Trophoblast cell (in vitro differentiated cells and primary cell): Measurements from ENCODE around the gene ADAMTSL2.

Experiments
- DNase-seq, 2 donors: peaks; one replicate each; pipeline ENCODE4 v3.0.0-alpha.2; 2016
- H2AFZ ChIP-seq: 2 replicates; pipeline ENCODE4 v1.6.1; 2013; ENCODE audit warnings: low read length, moderate library complexity, mild to moderate bottlenecking; ENCODE audit not compliant: insufficient read depth, poor library complexity
- H2AK5ac ChIP-seq: 2 replicates; pipeline ENCODE4 v1.6.1; 2013; ENCODE audit warnings: mild to moderate bottlenecking, low read length
- H2BK120ac ChIP-seq: 2 replicates; pipeline ENCODE4 v1.6.1; 2013; ENCODE audit warnings: low read length, mild to moderate bottlenecking, moderate library complexity; ENCODE audit not compliant: insufficient read depth, poor library complexity
- H2BK12ac ChIP-seq: 2 replicates; pipeline ENCODE4 v1.6.1; 2013; ENCODE audit warnings: mild to moderate bottlenecking, low read length, moderate library complexity
- H2BK5ac ChIP-seq: 2 replicates; pipeline ENCODE4 v1.6.1; 2013; ENCODE audit warnings: low read length, low read depth, moderate library complexity, mild to moderate bottlenecking; ENCODE audit not compliant: poor library complexity
- H3K14ac ChIP-seq: 2 replicates; pipeline ENCODE4 v1.6.1; 2013; ENCODE audit warnings: mild to moderate bottlenecking, low read length
- H3K18ac ChIP-seq: 2 replicates; pipeline ENCODE4 v1.6.1; 2013; ENCODE audit warnings: mild to moderate bottlenecking, low read length
- H3K23ac ChIP-seq: 2 replicates; pipeline ENCODE4 v1.6.1; 2013; ENCODE audit warnings: low read length
- H3K27ac ChIP-seq: 2 replicates; pipeline ENCODE4 v1.5.1; 2013; ENCODE audit warnings: low read depth, mild to moderate bottlenecking, inconsistent platforms, low read length, moderate library complexity
- H3K27me3 ChIP-seq: 2 replicates; pipeline ENCODE4 v1.6.1; 2013; ENCODE audit warnings: inconsistent platforms, mild to moderate bottlenecking, low read length, moderate library complexity; ENCODE audit not compliant: insufficient read depth
- H3K36me3 ChIP-seq, 2 experiments: 1 replicate in 1 of 2; 2 replicates in 1 of 2; pipeline ENCODE4 v1.6.1; 2013; ENCODE audit warnings: low read length in 2 of 2, mild to moderate bottlenecking in 2 of 2, moderate library complexity in 1 of 2; ENCODE audit not compliant: insufficient read depth in 2 of 2, control insufficient read depth in 1 of 2
- H3K4ac ChIP-seq: 2 replicates; pipeline ENCODE4 v1.6.1; 2013; ENCODE audit warnings: low read depth, mild to moderate bottlenecking, low read length, moderate library complexity
- H3K4me1 ChIP-seq, 2 experiments: 1 replicate in 1 of 2; 2 replicates in 1 of 2; pipeline ENCODE4 v1.6.1; 2013; ENCODE audit warnings: low read length in 2 of 2, mild to moderate bottlenecking in 2 of 2, moderate library complexity in 1 of 2; ENCODE audit not compliant: insufficient read depth in 2 of 2, control insufficient read depth in 1 of 2
- H3K4me2 ChIP-seq: 2 replicates; pipeline ENCODE4 v1.6.1; 2013; ENCODE audit warnings: inconsistent platforms, mild to moderate bottlenecking, low read length, moderate library complexity
- H3K4me3 ChIP-seq: 2 replicates; pipeline ENCODE4 v1.5.1; 2013; ENCODE audit warnings: mild to moderate bottlenecking, low read depth, low read length, inconsistent platforms
- H3K79me1 ChIP-seq: one replicate; pipeline ENCODE4 v1.6.1; 2013; ENCODE audit warnings: low read length
- H3K79me2 ChIP-seq: 2 replicates; pipeline ENCODE4 v1.6.1; 2013; ENCODE audit warnings: low read length, mild to moderate bottlenecking; ENCODE audit not compliant: control insufficient read depth, insufficient read depth, poor library complexity
- H3K9ac ChIP-seq: 2 replicates; pipeline ENCODE4 v1.6.1; 2013; ENCODE audit warnings: mild to moderate bottlenecking, low read length
- H3K9me3 ChIP-seq: 2 replicates; pipeline ENCODE4 v1.6.1; 2013; ENCODE audit warnings: low read depth, mild to moderate bottlenecking, control low read depth, inconsistent platforms, low read length; ENCODE audit not compliant: insufficient read depth
- H4K12ac ChIP-seq: 2 replicates; pipeline ENCODE4 v1.6.1; 2013; ENCODE audit warnings: low read depth, mild to moderate bottlenecking, low read length, moderate library complexity
- H4K8ac ChIP-seq: 2 replicates; pipeline ENCODE4 v1.6.1; 2013; ENCODE audit warnings: low read depth, mild to moderate bottlenecking, low read length, moderate library complexity
- H4K91ac ChIP-seq: one replicate; pipeline ENCODE4 v1.6.1; 2013; ENCODE audit warnings: low read depth, mild to moderate bottlenecking, low read length, moderate library complexity
- WGBS: extraction: QIAGEN DNeasy Blood & Tissue Kit; methylation state at CpG from one replicate; pipeline ENCODE4 v1.1.7; 2013; ENCODE audit warnings: missing lambda C conversion rate; ENCODE audit not compliant: insufficient read length, insufficient coverage; ENCODE audit errors: extremely low coverage; 5-methylcytosine and 5-hydroxymethylcytosine counted together

Gene ADAMTSL2

DNA sequence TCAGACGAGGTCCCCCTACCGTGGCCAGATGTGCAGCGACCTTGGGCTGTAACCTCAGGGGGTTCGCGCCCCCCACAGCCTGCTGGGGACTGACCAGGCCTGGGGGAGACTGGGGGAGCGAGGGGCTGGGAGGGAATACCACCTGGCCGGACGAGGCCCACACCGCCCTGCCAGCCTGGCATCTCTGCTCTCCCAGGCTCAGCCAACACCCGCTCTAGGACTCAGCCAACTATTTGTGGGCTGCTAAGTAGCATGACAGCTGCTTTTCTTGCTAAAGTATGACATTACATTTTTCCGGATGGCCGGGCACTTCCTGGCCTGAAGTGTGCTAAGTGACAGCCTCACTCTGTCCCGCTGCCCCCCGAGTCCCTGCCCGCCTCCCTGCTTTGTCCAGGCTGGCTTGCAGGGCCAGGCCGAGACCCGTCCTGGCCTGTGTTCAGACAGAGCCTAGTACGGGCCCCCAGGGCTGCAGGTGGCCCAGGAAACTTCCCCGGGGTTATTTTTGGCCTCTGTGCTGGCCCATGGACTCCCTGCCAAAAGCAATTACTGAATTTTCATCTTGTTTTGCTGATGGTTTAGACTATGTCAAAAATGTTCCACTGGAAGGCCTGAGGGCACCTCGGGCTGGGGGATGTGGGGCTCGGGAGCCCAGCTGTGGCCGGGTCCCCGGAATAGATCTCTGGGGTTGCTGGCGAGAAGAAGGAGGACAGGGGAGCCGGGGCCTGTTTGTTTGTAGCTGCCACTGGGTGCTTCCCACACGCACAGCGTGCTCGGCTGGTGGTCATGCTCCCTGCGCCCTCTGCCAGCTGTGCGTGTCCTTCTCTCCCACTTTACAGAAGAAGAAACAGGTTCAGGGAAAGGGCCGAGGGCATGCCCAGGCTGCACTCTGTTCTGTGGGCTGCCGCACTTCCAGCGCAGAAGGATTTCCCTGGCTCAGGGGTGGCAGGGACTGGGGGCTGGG lies 42.2 kb upstream of the ADAMTSL2 start:
- H3K79me1 ChIP-seq = no peaks in the 10 kb centered on the region
- no peak overlapping the region for H2AFZ ChIP-seq
- no peak overlapping the region for H2BK5ac ChIP-seq
- no peak overlapping the region for H4K8ac ChIP-seq
- no peak overlapping the region for H3K4me3 ChIP-seq
- DNase-seq = no peak
- no peaks in the 10 kb centered on the region for H3K27me3 ChIP-seq
- no peak overlapping the region for H2BK120ac ChIP-seq
- peak overlapping the region; percentile 15 for H4K91ac ChIP-seq
- H3K14ac ChIP-seq = no peak overlapping the region
- H3K4ac ChIP-seq = no peak overlapping the region
- no peak overlapping the region for H4K12ac ChIP-seq
- H3K18ac ChIP-seq = no peak overlapping the region
- no peak overlapping the region for H3K27ac ChIP-seq
- no peak overlapping the region for H2AK5ac ChIP-seq
- no peaks in the 10 kb centered on the region for H3K36me3 ChIP-seq
- H3K4me1 ChIP-seq = peaks cover 0 to 3% of the 10 kb centered on the region in 2 experiments
- H3K4me2 ChIP-seq = no peak overlapping the region
- no peak overlapping the region for H3K23ac ChIP-seq
- peaks cover 9% of the 10 kb centered on the region for H3K9me3 ChIP-seq
- H3K79me2 ChIP-seq = no peaks in the 10 kb centered on the region
- H3K9ac ChIP-seq = no peak overlapping the region
- no CpG with 5 or more reads among the region's 33 CpGs for WGBS
- H2BK12ac ChIP-seq = peak overlapping the region; percentile 19

DNA sequence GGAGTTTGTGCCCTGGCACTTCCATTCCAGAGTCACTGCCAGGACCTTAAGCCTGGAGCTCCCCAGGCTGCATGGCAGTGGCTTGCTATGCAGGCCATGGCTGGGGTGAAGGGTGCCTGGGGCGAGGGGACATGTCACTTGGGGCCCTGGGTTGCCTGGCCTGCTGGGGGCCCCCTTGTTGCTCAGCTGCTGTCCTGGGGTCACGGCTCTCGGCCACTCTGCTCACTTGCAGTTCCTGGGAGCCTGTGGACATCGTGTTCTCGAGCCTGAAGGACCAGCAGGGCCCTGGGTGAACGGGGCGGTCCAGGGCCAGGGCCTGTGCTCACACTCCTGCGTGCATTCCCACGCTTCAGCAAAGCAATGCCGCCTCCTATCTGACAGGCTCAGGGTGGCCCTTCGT lies 41.1 kb upstream of the ADAMTSL2 start:
- Histone ChIP-seq H3K4me2 (no peak overlapping the region), H3K23ac (no peak overlapping the region), H2BK12ac (no peak overlapping the region), H3K79me1 (no peaks in the 10 kb centered on the region), H4K91ac (peak overlapping the region; percentile 11), H3K9ac (no peak overlapping the region), H3K4me3 (no peak overlapping the region), H3K27ac (no peak overlapping the region), H2BK5ac (no peak overlapping the region), H3K18ac (no peak overlapping the region), H3K79me2 (no peaks in the 10 kb centered on the region), H2BK120ac (no peak overlapping the region), H3K4ac (no peak overlapping the region), H4K8ac (no peak overlapping the region), H2AK5ac (no peak overlapping the region), H3K36me3 (no peaks in the 10 kb centered on the region), H4K12ac (no peak overlapping the region), H2AFZ (no peak overlapping the region), H3K27me3 (no peaks in the 10 kb centered on the region), H3K4me1 (peaks cover 0 to 3% of the 10 kb centered on the region in 2 experiments), H3K14ac (no peak overlapping the region), H3K9me3 (peaks cover 12% of the 10 kb centered on the region)
- no peak for DNase-seq
- WGBS = no CpG with 5 or more reads among the region's 11 CpGs

DNA sequence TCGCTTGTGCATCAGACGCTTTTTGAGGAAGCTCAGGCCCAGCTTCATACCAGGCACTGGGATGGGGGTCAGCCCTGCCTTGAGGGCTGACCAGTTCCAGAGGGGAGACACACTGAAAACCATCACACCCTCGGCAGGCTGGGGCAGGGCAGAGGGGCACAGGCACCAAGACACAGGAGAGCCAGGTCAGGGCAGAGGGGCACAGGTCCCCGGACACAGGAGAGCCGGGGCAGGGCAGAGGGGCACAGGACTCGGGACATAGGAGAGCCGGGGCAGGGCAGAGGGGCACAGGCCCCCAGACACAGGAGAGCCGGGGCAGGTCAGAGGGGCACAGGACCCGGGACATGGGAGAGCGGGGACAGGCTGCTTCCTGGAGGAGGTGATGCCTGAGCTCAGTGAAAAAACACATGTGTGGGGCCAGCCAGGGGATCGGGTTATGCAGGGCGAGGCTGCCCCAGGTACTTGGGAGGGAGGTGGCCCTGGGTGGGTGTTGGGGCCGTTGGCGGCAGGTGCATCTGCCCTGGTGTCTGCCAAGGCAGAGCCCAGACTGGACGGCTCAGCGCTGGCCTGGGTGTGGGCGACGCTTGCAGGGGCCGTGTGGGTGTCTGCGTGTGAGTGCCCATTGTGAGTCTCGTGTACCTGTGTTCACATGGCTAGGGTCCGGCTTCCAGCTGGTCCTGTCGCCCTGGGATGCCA lies 40.5 kb upstream of the ADAMTSL2 start:
- Histone ChIP-seq H3K27ac (no peak overlapping the region), H3K4me1 (peaks cover 0 to 3% of the 10 kb centered on the region in 2 experiments), H4K12ac (no peak overlapping the region), H3K23ac (no peak overlapping the region), H4K8ac (no peak overlapping the region), H4K91ac (peak overlapping the region; percentile 56), H2AFZ (no peak overlapping the region), H3K4me2 (no peak overlapping the region), H3K36me3 (no peaks in the 10 kb centered on the region), H3K9me3 (peaks cover 15% of the 10 kb centered on the region), H3K27me3 (no peaks in the 10 kb centered on the region), H2BK5ac (no peak overlapping the region), H3K79me2 (no peaks in the 10 kb centered on the region), H3K18ac (no peak overlapping the region), H2BK12ac (no peak overlapping the region), H2BK120ac (no peak overlapping the region), H3K79me1 (no peaks in the 10 kb centered on the region), H2AK5ac (peak overlapping the region; percentile 29), H3K4ac (no peak overlapping the region), H3K14ac (no peak overlapping the region), H3K4me3 (no peak overlapping the region), H3K9ac (no peak overlapping the region)
- WGBS = no CpG with 5 or more reads among the region's 23 CpGs
- DNase-seq = no peak

DNA sequence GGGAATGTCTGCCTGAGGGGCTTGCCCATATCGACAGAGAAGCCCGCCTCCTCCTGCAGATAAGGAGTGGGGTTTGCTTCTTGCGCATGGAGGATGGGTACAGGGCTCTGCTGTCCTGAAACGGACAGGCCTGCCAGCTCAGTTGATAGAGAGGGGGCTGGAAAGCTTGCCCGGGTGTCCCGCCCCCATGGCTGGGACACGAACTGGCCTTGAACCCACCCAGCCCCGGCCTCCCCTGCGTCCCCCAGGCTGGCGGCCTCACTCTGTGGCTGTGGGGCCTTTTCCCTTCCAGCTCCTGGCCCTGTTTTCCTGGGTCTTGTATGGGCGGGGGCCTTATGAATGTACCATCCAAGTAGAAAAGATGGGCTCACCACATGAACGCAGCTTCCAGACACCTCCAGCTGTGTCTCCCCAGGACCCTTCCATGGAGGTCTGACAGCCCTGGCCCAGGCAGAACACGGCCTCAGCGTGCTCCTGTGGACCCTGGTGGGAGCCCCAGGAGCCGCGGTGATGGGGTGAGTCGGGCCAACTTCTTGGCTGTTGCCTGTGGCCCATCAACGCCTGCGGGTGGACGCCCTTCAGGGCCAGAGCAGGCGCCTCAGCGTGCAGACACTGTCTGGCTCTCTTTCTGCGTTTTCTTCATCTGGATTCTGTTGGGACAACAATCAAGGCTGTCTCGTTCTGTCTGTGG lies 39.7 kb upstream of the ADAMTSL2 start:
- H2AK5ac ChIP-seq = no peak overlapping the region
- no peak overlapping the region for H2BK5ac ChIP-seq
- H3K9me3 ChIP-seq = peaks cover 15% of the 10 kb centered on the region
- no peaks in the 10 kb centered on the region for H3K79me1 ChIP-seq
- H3K4me3 ChIP-seq = no peak overlapping the region
- H3K9ac ChIP-seq = no peak overlapping the region
- H3K4me2 ChIP-seq = no peak overlapping the region
- no peak overlapping the region for H4K12ac ChIP-seq
- H3K4me1 ChIP-seq = peaks cover under 1 to 10% of the 10 kb centered on the region in 2 experiments
- WGBS = no CpG with 5 or more reads among the region's 24 CpGs
- no peak overlapping the region for H3K14ac ChIP-seq
- H3K36me3 ChIP-seq = no peaks in the 10 kb centered on the region
- no peak overlapping the region for H2BK120ac ChIP-seq
- H3K27ac ChIP-seq = no peak overlapping the region
- no peaks in the 10 kb centered on the region for H3K27me3 ChIP-seq
- H2AFZ ChIP-seq = no peak overlapping the region
- no peak overlapping the region for H3K18ac ChIP-seq
- H4K8ac ChIP-seq = no peak overlapping the region
- H3K23ac ChIP-seq = no peak overlapping the region
- peak overlapping the region; percentile 56 for H4K91ac ChIP-seq
- no peak overlapping the region for H2BK12ac ChIP-seq
- H3K79me2 ChIP-seq = no peaks in the 10 kb centered on the region
- H3K4ac ChIP-seq = no peak overlapping the region
- no peak for DNase-seq
